ENCODE measurements around the gene VAV2.

- TF ChIP-seq, protein P1, sequence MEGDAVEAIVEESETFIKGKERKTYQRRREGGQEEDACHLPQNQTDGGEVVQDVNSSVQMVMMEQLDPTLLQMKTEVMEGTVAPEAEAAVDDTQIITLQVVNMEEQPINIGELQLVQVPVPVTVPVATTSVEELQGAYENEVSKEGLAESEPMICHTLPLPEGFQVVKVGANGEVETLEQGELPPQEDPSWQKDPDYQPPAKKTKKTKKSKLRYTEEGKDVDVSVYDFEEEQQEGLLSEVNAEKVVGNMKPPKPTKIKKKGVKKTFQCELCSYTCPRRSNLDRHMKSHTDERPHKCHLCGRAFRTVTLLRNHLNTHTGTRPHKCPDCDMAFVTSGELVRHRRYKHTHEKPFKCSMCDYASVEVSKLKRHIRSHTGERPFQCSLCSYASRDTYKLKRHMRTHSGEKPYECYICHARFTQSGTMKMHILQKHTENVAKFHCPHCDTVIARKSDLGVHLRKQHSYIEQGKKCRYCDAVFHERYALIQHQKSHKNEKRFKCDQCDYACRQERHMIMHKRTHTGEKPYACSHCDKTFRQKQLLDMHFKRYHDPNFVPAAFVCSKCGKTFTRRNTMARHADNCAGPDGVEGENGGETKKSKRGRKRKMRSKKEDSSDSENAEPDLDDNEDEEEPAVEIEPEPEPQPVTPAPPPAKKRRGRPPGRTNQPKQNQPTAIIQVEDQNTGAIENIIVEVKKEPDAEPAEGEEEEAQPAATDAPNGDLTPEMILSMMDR (IDR thresholded peaks at IDR 0.05; ENCODE audit: low read depth, low read length, missing input control): no peak
- no peak for TF ChIP-seq MAX (IDR thresholded peaks at IDR 0.05)
- TF ChIP-seq RAD21 (IDR thresholded peaks at IDR 0.05): no peak
- TF ChIP-seq SP1 (IDR thresholded peaks at IDR 0.05): no peak
- TF ChIP-seq, protein P2, sequence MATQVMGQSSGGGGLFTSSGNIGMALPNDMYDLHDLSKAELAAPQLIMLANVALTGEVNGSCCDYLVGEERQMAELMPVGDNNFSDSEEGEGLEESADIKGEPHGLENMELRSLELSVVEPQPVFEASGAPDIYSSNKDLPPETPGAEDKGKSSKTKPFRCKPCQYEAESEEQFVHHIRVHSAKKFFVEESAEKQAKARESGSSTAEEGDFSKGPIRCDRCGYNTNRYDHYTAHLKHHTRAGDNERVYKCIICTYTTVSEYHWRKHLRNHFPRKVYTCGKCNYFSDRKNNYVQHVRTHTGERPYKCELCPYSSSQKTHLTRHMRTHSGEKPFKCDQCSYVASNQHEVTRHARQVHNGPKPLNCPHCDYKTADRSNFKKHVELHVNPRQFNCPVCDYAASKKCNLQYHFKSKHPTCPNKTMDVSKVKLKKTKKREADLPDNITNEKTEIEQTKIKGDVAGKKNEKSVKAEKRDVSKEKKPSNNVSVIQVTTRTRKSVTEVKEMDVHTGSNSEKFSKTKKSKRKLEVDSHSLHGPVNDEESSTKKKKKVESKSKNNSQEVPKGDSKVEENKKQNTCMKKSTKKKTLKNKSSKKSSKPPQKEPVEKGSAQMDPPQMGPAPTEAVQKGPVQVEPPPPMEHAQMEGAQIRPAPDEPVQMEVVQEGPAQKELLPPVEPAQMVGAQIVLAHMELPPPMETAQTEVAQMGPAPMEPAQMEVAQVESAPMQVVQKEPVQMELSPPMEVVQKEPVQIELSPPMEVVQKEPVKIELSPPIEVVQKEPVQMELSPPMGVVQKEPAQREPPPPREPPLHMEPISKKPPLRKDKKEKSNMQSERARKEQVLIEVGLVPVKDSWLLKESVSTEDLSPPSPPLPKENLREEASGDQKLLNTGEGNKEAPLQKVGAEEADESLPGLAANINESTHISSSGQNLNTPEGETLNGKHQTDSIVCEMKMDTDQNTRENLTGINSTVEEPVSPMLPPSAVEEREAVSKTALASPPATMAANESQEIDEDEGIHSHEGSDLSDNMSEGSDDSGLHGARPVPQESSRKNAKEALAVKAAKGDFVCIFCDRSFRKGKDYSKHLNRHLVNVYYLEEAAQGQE (IDR thresholded peaks at IDR 0.05): no peak
- TF ChIP-seq ATF3 (IDR thresholded peaks at IDR 0.05): no peak
- no peak for TF ChIP-seq NR2F2 (IDR thresholded peaks at IDR 0.05)
- no peak for TF ChIP-seq HNF4G (IDR thresholded peaks at IDR 0.05)
- TF ChIP-seq GABPA (IDR thresholded peaks at IDR 0.05 in 1 of 2, conservative IDR thresholded peaks at IDR 0.05 in 1 of 2): no peak
- no peak for TF ChIP-seq EGR1 (IDR thresholded peaks at IDR 0.05; ENCODE audit: low read depth in 2 of 2)
- no peak for TF ChIP-seq RXRA (IDR thresholded peaks at IDR 0.05)
- no peak for TF ChIP-seq JUND (IDR thresholded peaks at IDR 0.05)
- TF ChIP-seq YY1 (IDR thresholded peaks at IDR 0.05): no peak
- TF ChIP-seq ZBTB33 (IDR thresholded peaks at IDR 0.05): no peak
Observed at GRCh38 chr9:133920471-133920870, 71.7 kb downstream of the VAV2 start.
